ENCODE data around the gene PRKAR1A.
"Not testable (repeated sequence)": the region's sequence is repeated elsewhere in the genome, so short reads cannot be mapped to it uniquely, and the experiment has no call there.

Gene PRKAR1A

GRCh38 chr17:68581863-68582645, 69.8 kb downstream of the PRKAR1A start:
- DNase-seq, result no peak

DNA sequence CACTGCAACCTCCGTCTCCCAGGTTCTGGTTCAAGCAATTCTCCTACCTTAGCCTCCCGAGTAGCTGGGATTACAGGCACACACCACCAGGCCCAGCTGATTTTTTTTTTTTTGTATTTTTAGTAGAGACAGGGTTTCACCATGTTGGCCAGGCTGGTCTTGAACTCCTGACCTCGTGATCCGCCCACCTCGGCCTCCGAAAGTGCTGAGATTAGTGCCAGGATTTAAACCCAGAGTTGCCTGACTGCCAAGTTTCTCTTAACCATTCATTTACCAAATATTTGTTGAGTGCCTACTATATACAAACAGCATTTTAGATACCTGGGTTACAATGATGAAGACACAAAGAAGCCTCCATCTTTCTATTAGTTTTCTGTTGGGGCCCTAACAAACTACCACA, 70.6 kb downstream of the PRKAR1A start:
- not testable (repeated sequence) for DNase-seq

DNA sequence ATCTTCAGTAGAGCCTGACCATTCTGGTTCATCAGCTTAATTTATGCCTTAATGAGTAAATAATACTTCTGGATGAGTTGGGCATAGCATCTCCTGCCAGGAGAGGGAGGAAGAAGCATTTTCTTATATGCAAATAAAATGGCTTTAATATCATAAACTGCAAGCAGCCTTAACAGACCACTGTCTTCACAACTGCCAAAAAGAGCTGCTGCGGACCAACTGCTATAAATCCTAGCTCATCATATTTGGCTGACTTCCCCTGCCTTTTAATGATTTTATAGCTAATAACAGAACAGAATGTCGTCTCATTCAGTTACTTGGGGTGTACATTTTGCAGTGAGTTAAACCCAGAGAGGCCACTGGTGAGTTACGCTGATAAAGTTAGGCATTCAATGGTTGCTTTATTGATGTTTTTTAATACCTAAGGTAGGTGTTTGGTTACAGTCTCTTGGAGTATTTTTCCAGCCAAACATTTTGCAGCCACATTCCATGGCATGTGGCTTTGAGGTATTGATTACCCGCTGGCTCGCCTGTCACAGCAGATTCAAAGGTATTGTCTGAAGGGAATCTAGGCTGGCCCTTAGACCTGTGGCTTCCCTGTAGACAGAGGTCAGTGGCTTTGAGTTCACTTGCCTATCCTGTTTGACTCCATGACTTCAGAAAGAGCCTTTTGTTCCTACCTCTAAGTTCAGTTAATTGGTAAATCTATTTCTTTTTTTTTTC, 72.5 kb downstream of the PRKAR1A start:
- DNase-seq, result no peak

DNA sequence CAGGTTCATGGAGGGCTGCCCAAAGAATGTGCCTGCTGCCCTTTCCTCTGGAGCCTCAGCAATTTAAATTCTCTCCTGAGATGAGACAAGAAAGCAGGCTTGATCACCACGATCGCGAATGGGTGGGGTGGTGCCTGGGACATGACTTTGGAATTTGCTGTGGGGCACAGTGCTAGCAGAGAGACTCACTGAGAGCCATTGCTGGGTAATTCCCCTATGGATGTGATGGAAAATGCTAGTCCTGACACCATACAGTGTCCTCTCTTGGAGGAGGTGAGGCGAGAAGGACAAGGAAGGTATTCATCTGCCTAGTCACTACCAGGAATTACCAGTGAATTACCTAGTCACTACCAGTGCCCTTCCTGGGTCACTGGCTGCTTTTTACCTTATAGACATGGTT, 73.4 kb downstream of the PRKAR1A start:
- no peak for DNase-seq

GRCh38 chr17:68587026-68587425, 74.8 kb downstream of the PRKAR1A start:
- no peak for DNase-seq

- no peak for DNase-seq
Measured at GRCh38 chr17:68587847-68588246, 75.6 kb downstream of the PRKAR1A start.

DNA sequence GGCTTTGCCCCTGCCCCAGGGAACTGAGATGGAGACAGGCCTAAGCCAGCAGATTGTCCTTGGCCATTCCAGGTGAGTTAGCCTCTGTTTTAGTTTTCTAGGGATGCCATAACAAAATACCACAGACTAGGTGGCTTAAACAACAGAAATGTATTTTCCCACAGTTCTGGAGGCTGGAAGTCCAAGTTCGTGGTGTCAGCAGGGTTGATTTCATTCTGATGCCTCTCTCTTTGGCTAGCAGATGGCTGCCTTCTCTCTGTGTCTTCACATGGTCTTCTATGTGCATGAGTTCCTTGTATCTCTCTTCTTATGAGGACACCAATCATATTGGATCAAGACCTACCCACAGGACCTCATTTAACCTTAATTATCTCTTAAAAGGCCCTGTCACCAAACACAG, 76.1 kb downstream of the PRKAR1A start:
- no peak for DNase-seq

GRCh38 chr17:68589086-68589485, 76.9 kb downstream of the PRKAR1A start:
- no peak for DNase-seq

DNA sequence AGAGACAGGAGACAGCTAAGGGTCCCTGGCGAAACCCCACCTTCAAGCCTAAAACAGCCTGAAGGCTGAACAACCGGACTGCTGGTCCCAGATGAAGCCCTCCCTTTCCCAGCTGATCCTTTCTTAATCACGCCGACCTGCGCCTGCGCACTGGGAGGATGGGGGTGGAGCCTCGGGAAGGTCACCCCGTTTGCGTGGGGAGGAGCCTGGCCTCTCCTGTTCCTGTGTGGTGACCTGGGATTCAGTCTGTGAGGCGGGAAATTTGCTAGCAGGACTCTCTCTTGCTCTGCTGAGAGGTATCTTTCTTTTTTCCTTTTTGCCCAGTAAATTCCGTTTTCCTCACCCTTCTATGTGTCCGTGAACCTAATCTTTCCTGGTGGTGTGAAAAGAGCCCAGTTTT, 79.4 kb downstream of the PRKAR1A start:
- DNase-seq, result no peak

DNA sequence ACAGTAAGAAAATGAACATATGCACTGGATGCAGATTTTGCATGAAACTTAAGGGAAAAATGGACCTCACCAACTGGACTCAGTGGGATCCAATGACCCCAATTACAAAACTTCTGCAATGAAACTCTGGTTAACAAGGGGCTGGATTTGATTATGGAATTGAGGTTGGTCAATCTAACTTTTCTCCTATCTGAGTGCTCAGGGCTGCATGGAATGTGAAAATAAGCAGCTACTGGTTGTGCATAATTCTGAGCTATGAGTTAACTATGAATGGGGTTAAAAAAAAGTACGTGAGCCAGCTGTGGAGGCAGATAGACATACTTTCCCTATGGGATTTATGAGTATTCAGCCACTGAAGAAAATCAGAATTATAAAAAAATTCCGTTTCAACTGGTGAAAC, 79.8 kb downstream of the PRKAR1A start:
- DNase-seq, result no peak

- DNase-seq, result no peak
Measured at GRCh38 chr17:68592682-68593641, 80.7 kb downstream of the PRKAR1A start.

GRCh38 chr17:68594552-68594951, 82.3 kb downstream of the PRKAR1A start:
- DNase-seq, result no peak

- no peak for DNase-seq
Measured at GRCh38 chr17:68595496-68595895, 83.3 kb downstream of the PRKAR1A start.

DNA sequence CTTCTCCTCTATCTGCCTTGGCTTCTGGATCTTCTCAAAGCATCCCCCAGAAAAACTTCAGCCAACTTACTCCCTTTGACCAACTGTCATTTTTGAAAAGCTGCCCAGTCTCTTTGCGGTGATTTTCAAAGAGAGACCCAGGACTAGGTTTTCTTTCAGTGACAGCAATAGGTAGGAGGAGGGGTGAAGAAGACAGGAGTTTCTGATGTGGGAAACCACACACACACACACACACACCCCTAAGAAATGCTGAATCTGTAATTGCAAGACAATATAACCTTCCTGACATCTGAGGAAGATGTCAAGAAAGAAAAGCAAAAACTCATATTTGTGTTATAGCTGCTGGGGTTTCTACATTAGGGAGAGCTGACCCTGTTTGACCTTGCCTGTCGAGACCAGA, 83.8 kb downstream of the PRKAR1A start:
- peak; percentile 15 for DNase-seq

DNA sequence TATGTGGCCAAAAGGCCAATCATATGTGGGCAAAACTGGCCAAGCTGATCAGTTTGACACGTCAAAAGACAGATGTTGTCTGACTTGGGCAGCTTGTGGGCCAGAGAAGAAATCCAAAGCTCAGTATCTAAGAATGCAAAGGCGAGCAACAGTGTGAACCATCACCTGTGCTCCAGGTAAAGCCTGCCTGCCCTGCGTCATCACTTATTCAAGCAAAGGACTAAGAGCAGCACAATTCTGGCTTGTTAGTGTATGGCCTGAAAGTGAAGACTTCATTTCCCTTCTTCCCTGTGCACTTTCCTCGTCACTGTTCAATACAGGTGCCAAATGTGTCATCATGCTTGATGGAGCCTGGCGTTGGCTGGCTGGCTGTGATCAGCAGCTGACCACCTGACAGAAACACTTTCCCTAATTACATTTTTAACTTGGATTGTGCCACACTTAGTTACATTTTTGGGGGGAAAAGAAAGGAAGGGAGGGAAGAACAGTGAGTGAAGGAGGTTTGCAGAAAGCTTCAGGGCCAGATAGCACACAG, 84.2 kb downstream of the PRKAR1A start:
- no peak for DNase-seq

- no peak for DNase-seq
Measured at GRCh38 chr17:68598074-68598473, 85.8 kb downstream of the PRKAR1A start.

DNA sequence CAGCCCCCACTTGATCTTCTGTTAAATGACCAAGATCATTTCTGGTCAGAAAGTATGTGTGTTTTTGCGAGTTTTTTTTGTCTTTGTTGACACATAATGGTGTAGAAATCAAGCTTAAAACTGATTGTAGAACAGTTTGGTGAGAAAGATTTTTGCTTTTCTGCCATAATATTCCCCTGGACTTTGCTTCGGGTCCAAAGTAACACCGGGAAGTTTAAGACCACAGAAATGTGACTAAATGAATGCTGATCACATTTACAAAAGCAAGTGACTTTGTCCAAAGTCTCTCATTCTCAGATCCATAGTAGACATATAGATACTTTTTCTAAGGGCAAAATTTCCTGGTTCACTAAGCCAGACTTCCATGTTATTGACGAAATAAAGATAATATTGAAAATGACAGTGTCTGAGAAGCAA, 86.3 kb downstream of the PRKAR1A start:
- DNase-seq, result no peak

DNA sequence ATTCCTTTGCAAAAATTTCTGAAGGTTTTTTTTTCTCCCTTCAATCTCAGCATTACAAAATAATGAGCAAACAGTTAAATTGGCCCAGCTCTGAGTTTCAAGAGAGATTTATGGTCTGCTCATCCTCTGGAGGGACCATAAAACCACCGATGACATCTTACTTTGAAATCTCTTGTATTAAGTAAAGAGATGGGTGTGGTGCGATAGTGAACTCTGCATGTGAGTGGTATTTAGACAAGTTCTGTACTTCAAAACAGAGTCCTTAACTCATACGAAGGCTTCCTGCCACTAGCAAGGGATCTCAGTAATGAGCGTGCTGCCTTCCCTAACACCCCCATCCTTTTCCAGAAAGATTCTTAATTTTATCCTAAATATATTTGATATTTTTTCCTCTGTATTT, 86.9 kb downstream of the PRKAR1A start:
- DNase-seq, result no peak

DNA sequence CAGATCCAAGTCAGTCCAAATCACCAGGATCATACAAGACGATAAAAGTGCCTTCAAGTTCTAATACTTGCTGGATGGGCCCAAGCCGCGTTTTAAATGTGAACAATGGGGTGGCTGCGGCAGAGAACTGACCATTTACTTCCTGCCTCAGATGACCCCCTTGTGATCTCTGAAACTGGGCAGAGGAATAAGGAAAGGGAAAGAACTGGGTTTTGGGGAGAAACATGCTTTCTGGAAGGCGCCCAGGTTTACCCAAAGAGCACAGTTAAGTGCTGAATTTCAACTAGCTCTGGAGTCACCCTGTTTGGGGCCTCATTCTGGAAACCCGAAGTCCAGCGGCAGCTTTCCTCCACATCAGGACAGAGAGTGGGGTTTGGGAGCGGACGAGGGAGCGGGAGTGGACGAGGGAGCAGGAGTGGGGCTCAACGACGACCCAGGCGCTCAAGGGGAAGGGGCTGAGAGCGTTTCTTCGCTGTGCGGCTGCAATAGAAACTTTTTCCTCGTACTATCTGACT, 87.4 kb downstream of the PRKAR1A start:
- no peak for DNase-seq

DNA sequence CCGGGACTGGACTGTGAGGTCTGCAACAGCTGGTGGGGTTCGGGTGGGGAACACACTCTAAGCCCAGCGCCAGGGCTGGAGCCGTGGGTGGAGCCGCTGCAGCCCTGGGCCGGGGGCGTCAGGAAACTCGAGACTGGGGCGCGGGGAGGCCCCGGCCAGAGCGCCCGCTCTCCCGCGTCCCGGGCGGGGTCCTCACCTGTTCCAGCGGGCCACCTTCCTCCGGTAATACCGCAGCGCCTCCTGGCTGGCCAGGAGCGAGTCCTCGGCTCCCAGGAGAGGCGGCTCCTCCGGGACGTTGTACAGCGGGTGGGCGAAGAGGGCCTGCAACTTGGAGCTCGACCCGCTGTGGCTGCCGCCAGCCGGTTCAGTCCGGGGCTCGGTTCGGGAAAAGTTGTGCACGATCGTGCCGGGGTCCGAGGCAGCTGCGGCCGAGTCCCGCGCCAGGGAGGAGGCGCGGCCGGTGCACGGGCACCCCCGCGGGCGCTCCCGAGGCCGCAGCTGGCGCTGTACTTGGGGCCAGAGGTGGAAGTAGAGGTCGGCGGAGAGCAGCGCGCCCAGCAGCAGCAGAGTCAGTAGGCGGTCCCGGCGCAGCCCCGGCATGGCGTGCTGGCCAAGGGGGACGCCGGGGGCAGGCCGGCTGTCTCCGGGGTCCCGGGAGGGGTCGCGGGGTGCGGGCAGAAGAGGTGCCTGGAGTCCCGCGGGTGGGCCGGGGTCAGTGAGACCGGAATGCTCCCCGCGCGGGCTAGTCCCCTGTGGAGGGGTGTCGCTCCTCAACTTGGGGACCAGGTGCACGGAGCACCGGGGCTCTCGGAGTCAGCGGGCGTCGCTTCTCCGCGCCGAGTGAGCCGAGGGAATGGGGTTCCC, 88.1 kb downstream of the PRKAR1A start:
- no peak for DNase-seq

Measured in central memory CD4-positive, alpha-beta T cell (primary cell).